OCI-LY7 (cell line): ENCODE results near the gene TOP3A.

Source experiments
- EZH2phosphoT487 ChIP-seq: fragments of 200-600 bp; sonication (generic); IDR thresholded peaks from 2 replicates; pipeline ENCODE4 v1.6.1; 2018; ENCODE audit warnings: low read depth, borderline replicate concordance, mild to moderate bottlenecking, mixed run types, antibody characterized with exemption, low read length, moderate library complexity, mixed read lengths
- TF ChIP-seq, protein P1 (sequence below): fragments of 200-600 bp; sonication (generic); conservative IDR thresholded peaks from 2 replicates; pipeline ENCODE4 v1.5.1; 2014; ENCODE audit warnings: mild to moderate bottlenecking, antibody characterized with exemption, low read length, moderate library complexity, mixed read lengths

DNA sequence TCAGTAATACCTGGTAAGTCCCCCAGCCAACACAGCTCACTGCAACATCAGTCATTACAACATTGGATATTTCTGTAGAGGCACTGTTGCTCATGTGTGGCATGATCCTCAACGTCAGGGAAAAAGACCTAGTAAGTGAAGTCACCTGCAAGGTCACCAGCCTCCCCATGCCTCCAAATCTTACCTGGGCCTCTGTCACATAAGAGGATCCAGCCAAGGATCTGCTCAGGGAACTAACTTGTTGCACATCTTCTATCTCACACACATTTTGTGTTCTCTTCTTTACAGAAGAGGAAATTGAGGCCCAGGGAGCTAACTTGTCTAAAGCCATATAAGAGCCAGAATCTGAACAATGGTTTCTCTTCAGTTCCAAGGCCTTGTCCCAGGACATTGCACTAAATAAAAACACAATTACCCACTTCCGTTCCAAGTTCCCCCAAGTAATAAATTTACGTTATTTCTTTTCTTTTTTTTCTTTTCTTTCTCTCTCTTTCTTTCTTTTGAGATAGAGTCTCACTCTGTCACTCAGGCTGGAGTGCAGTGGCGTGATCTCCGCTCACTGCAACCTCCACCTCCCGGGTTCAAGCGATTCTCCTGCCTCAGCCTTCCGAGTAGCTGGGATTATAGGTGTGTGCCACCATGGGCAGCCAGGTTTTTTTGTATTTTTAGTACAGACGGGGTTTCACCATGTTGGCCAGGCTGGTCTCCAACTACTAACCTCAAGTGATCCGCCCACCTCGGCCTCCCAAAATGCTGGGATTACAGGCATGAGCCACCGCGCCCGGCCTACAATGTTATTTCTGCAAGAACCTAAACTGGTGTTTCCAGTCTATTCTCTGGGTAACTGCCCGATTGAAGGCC is 47.3 kb upstream of the TOP3A start:
- TF ChIP-seq, protein P1, sequence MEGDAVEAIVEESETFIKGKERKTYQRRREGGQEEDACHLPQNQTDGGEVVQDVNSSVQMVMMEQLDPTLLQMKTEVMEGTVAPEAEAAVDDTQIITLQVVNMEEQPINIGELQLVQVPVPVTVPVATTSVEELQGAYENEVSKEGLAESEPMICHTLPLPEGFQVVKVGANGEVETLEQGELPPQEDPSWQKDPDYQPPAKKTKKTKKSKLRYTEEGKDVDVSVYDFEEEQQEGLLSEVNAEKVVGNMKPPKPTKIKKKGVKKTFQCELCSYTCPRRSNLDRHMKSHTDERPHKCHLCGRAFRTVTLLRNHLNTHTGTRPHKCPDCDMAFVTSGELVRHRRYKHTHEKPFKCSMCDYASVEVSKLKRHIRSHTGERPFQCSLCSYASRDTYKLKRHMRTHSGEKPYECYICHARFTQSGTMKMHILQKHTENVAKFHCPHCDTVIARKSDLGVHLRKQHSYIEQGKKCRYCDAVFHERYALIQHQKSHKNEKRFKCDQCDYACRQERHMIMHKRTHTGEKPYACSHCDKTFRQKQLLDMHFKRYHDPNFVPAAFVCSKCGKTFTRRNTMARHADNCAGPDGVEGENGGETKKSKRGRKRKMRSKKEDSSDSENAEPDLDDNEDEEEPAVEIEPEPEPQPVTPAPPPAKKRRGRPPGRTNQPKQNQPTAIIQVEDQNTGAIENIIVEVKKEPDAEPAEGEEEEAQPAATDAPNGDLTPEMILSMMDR: no peak
- no peak for TF ChIP-seq EZH2phosphoT487
